OCI-LY3 (cell line): ENCODE data around the gene MMEL1.

Experiments
- H2AFZ ChIP-seq: fragments of 200-600, 300-600 bp; shearing (Covaris generic); 2 replicates; pipeline ENCODE4 v1.6.0; 2014; ENCODE audit warnings: antibody characterized with exemption, low read depth, low read length
- H3K27ac ChIP-seq: fragments of 200-600, 300-600 bp; sonication (generic); 2 replicates; pipeline ENCODE4 v1.5.1; 2014; ENCODE audit warnings: mild to moderate bottlenecking, low read length, moderate library complexity, mixed read lengths
- H3K27me3 ChIP-seq: fragments of 200-600, 300-600 bp; sonication (generic); 2 replicates; pipeline ENCODE4 v1.6.1; 2014; ENCODE audit warnings: low read depth, low read length, mixed read lengths
- H3K36me3 ChIP-seq: fragments of 200-600, 300-600 bp; sonication (generic); replicated peaks from 2 replicates; pipeline ENCODE3; 2014; ENCODE audit warnings: low read depth, low read length, mixed read lengths
- H3K4me1 ChIP-seq: fragments of 300-600, 200-600 bp; sonication (generic); 2 replicates; pipeline ENCODE4 v1.6.1; 2014; ENCODE audit warnings: low read length, mixed read lengths
- H3K4me2 ChIP-seq: fragments of 200-600, 300-600 bp; sonication (generic); 2 replicates; pipeline ENCODE4 v1.6.1; 2014; ENCODE audit warnings: low read length, mixed read lengths
- H3K4me3 ChIP-seq: fragments of 300-600, 200-600 bp; sonication (generic); 2 replicates; pipeline ENCODE4 v1.5.1; 2014; ENCODE audit warnings: antibody characterized with exemption, mild to moderate bottlenecking, low read length, moderate library complexity
- H3K79me2 ChIP-seq: fragments of 300-600, 200-600 bp; shearing (Covaris generic); 2 replicates; pipeline ENCODE4 v1.6.1; 2014; ENCODE audit warnings: mild to moderate bottlenecking, low read length, mixed read lengths
- H3K9ac ChIP-seq: fragments of 300-600, 200-600 bp; shearing (Covaris generic); 2 replicates; pipeline ENCODE4 v1.6.0; 2014; ENCODE audit warnings: mild to moderate bottlenecking, low read length, moderate library complexity
- H3K9me3 ChIP-seq: fragments of 200-600, 300-600 bp; shearing (Covaris generic); 2 replicates; pipeline ENCODE4 v1.6.1; 2014; ENCODE audit warnings: low read length, mixed read lengths; ENCODE audit not compliant: insufficient read depth
- H4K20me1 ChIP-seq: fragments of 200-600, 300-600 bp; sonication (generic); 2 replicates; pipeline ENCODE4 v1.6.1; 2016; ENCODE audit warnings: low read length, mixed read lengths; ENCODE audit not compliant: insufficient read depth
- EZH2phosphoT487 ChIP-seq: fragments of 200-600 bp; shearing (Covaris generic); IDR thresholded peaks from 2 replicates; pipeline ENCODE4 v1.6.1; 2018; ENCODE audit warnings: antibody characterized with exemption, mixed run types, low read depth
- TF ChIP-seq, protein P1 (sequence below): fragments of 200-600, 300-600 bp; sonication (generic); IDR thresholded peaks from 2 replicates; pipeline ENCODE4 v1.5.1; 2014; ENCODE audit warnings: antibody characterized with exemption, low read length, low read depth

MMEL1 gene

DNA sequence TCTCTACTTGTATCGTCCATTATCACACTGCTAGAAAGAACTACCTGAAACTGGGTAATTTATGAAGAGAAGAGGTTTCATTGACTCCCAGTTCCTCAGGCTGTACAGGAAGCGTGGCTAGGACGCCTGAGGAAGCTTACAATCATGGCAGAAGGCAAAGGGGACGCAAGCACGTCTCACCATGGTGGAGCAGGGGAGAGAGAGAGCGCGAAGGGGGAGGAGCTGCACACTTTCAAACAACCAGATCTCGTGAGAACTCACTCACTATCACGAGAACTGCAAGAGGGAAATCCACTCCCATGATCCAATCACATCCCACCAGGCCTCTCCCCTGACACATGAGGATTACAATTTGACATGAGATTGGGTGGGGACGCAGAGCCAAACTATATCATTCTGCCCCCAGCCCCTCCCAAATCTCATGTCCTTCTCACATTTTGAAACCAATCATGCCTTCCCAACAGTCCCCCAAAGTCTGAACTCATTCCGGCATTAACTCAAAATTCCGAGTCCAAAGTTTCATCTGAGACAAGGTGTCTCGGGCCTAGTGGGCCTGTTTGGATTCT is 8.0 kb downstream of the MMEL1 start:
- Histone ChIP-seq H4K20me1 (no peaks in the 10 kb centered on the region), H3K4me3 (no peak overlapping the region), H3K4me1 (no peaks in the 10 kb centered on the region), H3K9ac (no peak overlapping the region), H2AFZ (no peak overlapping the region), H3K4me2 (no peak overlapping the region), H3K79me2 (no peaks in the 10 kb centered on the region), H3K9me3 (0 out of 2 replicates have a peak, but pooled peaks cover 5% of the 10 kb centered on the region), H3K27ac (no peak overlapping the region), H3K27me3 (no peaks in the 10 kb centered on the region), H3K36me3 (no peaks in the 10 kb centered on the region)
- TF ChIP-seq, protein P1, sequence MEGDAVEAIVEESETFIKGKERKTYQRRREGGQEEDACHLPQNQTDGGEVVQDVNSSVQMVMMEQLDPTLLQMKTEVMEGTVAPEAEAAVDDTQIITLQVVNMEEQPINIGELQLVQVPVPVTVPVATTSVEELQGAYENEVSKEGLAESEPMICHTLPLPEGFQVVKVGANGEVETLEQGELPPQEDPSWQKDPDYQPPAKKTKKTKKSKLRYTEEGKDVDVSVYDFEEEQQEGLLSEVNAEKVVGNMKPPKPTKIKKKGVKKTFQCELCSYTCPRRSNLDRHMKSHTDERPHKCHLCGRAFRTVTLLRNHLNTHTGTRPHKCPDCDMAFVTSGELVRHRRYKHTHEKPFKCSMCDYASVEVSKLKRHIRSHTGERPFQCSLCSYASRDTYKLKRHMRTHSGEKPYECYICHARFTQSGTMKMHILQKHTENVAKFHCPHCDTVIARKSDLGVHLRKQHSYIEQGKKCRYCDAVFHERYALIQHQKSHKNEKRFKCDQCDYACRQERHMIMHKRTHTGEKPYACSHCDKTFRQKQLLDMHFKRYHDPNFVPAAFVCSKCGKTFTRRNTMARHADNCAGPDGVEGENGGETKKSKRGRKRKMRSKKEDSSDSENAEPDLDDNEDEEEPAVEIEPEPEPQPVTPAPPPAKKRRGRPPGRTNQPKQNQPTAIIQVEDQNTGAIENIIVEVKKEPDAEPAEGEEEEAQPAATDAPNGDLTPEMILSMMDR: no peak
- no peak for TF ChIP-seq EZH2phosphoT487

DNA sequence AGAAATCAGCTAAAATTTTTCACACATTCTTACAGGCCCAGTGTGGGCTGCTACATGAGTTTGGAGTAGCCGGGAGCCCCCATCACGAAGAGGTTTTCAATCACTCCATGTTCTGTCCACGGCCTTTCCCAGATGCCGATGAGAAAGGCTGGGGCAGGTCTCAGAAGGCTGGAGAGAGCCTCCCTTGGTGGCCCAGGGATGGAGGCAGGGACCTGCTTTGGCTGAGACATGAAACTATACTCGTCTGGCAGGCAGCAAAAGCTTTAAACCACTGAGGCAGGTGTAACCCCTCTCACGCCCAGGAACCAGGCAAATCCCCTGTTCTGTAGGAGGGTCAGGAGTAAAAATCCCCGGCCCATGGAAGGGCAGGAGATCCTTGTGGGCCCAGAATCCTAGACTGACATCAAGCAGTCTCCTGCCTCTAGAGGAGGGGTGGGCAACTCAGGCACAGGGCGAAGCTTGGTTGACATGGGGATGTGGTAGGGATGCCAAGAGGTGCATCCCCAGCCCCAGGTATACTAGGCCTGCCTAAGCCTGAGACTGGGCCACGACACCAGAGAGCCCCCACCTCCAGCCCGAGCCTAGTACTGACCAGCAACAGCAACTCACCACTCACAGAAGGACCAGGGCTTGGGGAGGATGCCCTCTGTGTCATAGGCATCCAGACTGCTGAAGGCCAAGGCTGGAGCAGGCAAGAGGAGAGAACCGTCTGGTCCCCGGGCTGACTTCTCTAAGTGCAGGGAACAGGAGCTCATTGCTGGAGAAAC is 9.1 kb downstream of the MMEL1 start:
- no peak overlapping the region for H3K27ac ChIP-seq

DNA sequence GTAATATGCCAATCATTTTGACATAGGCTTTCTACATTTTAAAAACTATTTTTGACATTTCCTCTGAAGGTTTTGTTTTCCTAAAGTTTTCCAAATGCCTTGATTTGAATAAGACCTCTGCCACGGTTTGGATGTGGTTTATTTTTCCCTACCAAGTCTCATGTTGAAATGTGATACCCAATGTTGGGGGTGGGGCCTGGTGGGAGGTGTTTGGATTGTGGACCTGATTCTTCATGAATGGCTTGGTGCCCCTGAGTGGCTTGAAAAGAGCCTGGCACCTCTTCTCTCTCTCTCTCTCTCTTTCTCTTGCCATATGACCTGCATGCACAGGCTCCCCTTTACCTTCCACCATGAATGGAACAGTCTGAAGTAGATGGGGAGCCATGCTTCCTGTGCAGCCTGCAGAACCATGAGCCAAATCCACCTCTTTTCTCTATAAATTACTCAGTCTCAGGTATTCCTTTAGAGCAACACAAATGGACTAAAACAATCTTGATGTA is 14.8 kb downstream of the MMEL1 start:
- no peak overlapping the region for H3K4me2 ChIP-seq
- H3K4me3 ChIP-seq: no peak overlapping the region
- no peaks in the 10 kb centered on the region for H3K36me3 ChIP-seq
- H3K79me2 ChIP-seq: no peaks in the 10 kb centered on the region
- no peaks in the 10 kb centered on the region for H4K20me1 ChIP-seq
- TF ChIP-seq, protein P1: no peak
- no peak for TF ChIP-seq EZH2phosphoT487
- H3K4me1 ChIP-seq: no peaks in the 10 kb centered on the region
- H3K9me3 ChIP-seq: 0 out of 2 replicates have a peak, but pooled peaks cover 7% of the 10 kb centered on the region
- no peaks in the 10 kb centered on the region for H3K27me3 ChIP-seq
- H3K27ac ChIP-seq: no peak overlapping the region
- H3K9ac ChIP-seq: no peak overlapping the region
- no peak overlapping the region for H2AFZ ChIP-seq

More for the DNA sequence above, 9.1 kb downstream of the MMEL1 start:
- no peaks in the 10 kb centered on the region for H4K20me1 ChIP-seq
- no peak overlapping the region for H3K9ac ChIP-seq
- H3K9me3 ChIP-seq: 0 out of 2 replicates have a peak, but pooled peaks cover 7% of the 10 kb centered on the region
- H3K4me1 ChIP-seq: no peaks in the 10 kb centered on the region
- no peak overlapping the region for H3K4me3 ChIP-seq
- no peaks in the 10 kb centered on the region for H3K79me2 ChIP-seq
- H3K4me2 ChIP-seq: no peak overlapping the region
- no peak for TF ChIP-seq EZH2phosphoT487
- TF ChIP-seq, protein P1: no peak
- no peaks in the 10 kb centered on the region for H3K36me3 ChIP-seq
- no peaks in the 10 kb centered on the region for H3K27me3 ChIP-seq
- no peak overlapping the region for H2AFZ ChIP-seq

DNA sequence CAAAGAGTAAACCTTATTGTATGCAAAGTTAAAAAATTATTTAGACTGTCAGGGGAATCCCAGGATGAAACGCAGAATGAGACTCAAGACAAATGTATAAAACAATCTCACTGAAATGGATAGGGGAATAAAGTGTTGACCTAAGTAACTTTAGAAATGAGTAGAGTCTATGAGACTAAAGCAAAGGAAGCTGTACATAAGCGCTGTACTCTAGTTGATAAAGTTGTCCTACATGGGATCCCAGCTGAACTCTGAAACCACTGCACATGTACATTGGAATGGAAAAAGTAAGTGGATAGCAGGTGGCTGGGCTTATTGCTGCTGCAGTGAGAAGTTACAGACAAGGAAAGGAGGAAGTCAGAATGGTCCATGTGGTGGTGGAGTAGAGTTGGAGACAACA is 18.7 kb downstream of the MMEL1 start:
- H3K4me2 ChIP-seq: no peak overlapping the region
- H3K4me3 ChIP-seq: no peak overlapping the region
- no peaks in the 10 kb centered on the region for H3K4me1 ChIP-seq
- no peak overlapping the region for H3K27ac ChIP-seq
- H4K20me1 ChIP-seq: no peaks in the 10 kb centered on the region
- H2AFZ ChIP-seq: no peak overlapping the region
- no peaks in the 10 kb centered on the region for H3K9me3 ChIP-seq
- no peaks in the 10 kb centered on the region for H3K79me2 ChIP-seq
- TF ChIP-seq, protein P1: no peak
- TF ChIP-seq EZH2phosphoT487: no peak
- H3K36me3 ChIP-seq: no peaks in the 10 kb centered on the region
- no peak overlapping the region for H3K9ac ChIP-seq
- H3K27me3 ChIP-seq: no peaks in the 10 kb centered on the region
